ENCODE measurements around the gene CYP2C8. TPM values are rescaled to one million over a fixed set of nuclear protein-coding genes. Genes with fewer than 3 reads are reported as not detected.
"Not testable (repeated sequence)": the region's sequence is repeated elsewhere in the genome, so short reads cannot be mapped to it uniquely, and the experiment has no call there.

CYP2C8 gene
- total RNA-seq, 1 donor from 2014 or later: not detected

DNA sequence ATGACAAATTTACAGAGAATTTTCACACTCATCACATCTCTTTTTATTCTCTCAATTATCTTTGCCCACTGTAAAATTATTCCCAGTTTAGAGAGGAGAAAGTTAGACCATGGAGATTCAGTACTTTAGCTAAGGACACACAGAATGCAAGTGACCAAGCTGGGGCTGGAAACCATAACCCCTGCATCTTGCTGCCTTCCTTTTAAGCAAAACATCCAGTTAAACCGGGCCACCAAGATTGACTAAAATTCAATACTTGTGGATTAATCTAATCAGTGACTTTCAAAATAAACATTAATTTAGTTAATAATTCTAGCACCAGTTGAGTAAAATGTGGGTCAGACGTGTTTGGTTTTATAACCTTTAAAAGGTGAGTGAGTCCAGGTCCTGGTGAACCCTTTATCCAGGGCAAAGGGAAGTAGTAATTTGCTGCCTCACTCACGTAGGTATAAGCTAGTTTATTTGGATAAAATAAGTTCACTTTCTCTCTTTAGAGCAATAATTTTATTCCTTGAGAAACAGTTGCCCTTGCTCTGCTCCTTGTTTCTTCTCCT lies 1.9 kb upstream of the CYP2C8 start:
- no peaks in the 10 kb centered on the region for H3K4me1 ChIP-seq
- TF ChIP-seq, protein P1, sequence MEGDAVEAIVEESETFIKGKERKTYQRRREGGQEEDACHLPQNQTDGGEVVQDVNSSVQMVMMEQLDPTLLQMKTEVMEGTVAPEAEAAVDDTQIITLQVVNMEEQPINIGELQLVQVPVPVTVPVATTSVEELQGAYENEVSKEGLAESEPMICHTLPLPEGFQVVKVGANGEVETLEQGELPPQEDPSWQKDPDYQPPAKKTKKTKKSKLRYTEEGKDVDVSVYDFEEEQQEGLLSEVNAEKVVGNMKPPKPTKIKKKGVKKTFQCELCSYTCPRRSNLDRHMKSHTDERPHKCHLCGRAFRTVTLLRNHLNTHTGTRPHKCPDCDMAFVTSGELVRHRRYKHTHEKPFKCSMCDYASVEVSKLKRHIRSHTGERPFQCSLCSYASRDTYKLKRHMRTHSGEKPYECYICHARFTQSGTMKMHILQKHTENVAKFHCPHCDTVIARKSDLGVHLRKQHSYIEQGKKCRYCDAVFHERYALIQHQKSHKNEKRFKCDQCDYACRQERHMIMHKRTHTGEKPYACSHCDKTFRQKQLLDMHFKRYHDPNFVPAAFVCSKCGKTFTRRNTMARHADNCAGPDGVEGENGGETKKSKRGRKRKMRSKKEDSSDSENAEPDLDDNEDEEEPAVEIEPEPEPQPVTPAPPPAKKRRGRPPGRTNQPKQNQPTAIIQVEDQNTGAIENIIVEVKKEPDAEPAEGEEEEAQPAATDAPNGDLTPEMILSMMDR (IDR thresholded peaks at IDR 0.05): no peak
- TF ChIP-seq POLR2AphosphoS5 (IDR thresholded peaks at IDR 0.05; ENCODE audit: insufficient read depth in 1 of 2, low read depth in 1 of 2): no peak
- no peak for TF ChIP-seq POLR2A (IDR thresholded peaks at IDR 0.05)
- no peak overlapping the region for H3K27ac ChIP-seq
- no peak overlapping the region for H3K4me3 ChIP-seq
- H3K36me3 ChIP-seq: no peaks in the 10 kb centered on the region
- no peak for DNase-seq (ENCODE audit: extremely low spot score in 2 of 2)
- no peaks in the 10 kb centered on the region for H3K27me3 ChIP-seq
- intact Hi-C loops (cut with DNase I): no loop called here
- H3K9me3 ChIP-seq: no peaks in the 10 kb centered on the region

DNA sequence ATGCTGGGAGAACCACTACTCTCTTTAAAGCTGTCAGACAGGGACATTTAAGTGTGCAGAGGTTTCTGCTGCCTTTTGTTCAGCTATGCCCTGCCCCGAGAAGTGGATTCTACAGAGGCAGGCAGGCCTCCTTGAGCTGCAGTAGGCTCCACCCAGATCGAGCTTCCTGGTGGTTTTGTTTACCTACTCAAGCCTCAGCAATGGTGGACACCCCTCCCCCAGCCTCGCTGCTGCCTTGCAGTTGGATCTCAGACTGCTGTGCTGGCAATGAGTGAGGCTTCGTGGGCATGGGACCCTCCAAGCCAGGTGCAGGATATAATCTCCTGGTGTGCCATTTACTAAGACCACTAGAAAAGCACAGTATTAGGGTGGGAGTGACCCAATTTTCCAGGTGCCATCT lies 5.2 kb downstream of the CYP2C8 start:
- intact Hi-C loops (cut with DNase I): not testable (repeated sequence)

DNA sequence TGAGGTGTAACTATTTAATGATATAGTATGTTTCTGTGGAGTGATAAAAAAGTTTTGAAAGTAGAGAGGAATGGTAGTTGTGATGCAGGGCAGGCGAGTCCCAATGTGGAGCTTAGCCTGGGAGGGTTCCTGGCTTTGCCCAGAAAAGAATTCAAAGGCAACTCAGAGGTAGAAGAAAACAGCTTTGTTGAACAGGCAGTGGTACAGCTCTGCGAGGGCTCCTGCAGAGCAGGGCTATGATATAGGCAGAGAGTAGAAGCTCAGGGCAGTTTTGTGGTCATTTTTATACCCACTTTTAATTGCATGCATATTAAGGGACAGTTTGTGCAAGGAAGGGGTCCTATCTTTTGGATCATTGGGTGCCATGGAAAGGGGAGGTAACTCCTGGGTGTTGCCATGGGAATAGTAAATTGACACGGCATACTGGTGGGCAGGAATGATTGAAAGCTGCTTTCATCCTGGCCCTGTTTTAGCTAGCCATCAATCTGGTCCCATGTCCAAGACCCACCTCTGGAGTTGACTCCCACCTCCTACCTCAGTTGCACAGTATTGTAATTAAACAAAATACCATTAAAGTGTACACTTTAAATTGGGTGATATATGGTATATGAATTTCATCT lies 12.4 kb downstream of the CYP2C8 start:
- Histone ChIP-seq H3K4me3 (no peak overlapping the region), H3K9me3 (no peaks in the 10 kb centered on the region), H3K36me3 (no peaks in the 10 kb centered on the region), H3K27me3 (no peaks in the 10 kb centered on the region), H3K4me1 (no peaks in the 10 kb centered on the region), H3K27ac (no peak overlapping the region)
- no peak for DNase-seq (ENCODE audit: extremely low spot score in 2 of 2)
- TF ChIP-seq, protein P1 (IDR thresholded peaks at IDR 0.05): no peak
- TF ChIP-seq POLR2AphosphoS5 (IDR thresholded peaks at IDR 0.05; ENCODE audit: insufficient read depth in 1 of 2, low read depth in 1 of 2) (no peak), POLR2A (IDR thresholded peaks at IDR 0.05) (no peak)
- intact Hi-C loops (cut with DNase I): no loop called here

More for the DNA sequence above, 5.2 kb downstream of the CYP2C8 start:
- not testable (repeated sequence) for H3K9me3 ChIP-seq; H3K27ac ChIP-seq; DNase-seq (ENCODE audit: extremely low spot score in 2 of 2); H3K36me3 ChIP-seq; H3K4me1 ChIP-seq; H3K4me3 ChIP-seq; H3K27me3 ChIP-seq

DNA sequence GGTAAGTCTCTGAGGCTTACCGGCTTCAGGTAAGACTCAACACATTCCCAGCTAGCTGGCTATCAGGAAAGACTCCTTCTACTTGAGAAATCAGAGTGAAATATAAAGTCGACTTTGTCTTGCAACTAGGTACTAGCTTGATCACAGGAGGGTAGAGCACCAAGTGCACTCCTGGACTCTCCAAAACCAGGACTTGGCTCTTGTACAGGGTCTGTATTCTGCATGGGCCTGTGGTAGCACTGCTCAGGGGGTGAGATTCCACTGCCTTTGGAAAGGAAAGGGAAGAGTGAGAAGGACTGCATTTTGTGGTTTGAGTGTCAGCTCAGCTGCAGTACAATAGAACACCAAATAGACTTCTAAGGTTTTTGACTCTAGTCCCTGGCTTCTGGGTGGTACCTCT lies 19.4 kb downstream of the CYP2C8 start:
- no peak for DNase-seq (ENCODE audit: extremely low spot score in 2 of 2)
- intact Hi-C loops (cut with DNase I): no loop called here
- Histone ChIP-seq H3K9me3 (no peaks in the 10 kb centered on the region), H3K27ac (no peak overlapping the region), H3K27me3 (no peaks in the 10 kb centered on the region), H3K4me1 (no peaks in the 10 kb centered on the region), H3K4me3 (no peak overlapping the region), H3K36me3 (no peaks in the 10 kb centered on the region)
- TF ChIP-seq, protein P1 (IDR thresholded peaks at IDR 0.05): no peak
- TF ChIP-seq POLR2AphosphoS5 (IDR thresholded peaks at IDR 0.05; ENCODE audit: insufficient read depth in 1 of 2, low read depth in 1 of 2) (no peak), POLR2A (IDR thresholded peaks at IDR 0.05) (no peak)

DNA sequence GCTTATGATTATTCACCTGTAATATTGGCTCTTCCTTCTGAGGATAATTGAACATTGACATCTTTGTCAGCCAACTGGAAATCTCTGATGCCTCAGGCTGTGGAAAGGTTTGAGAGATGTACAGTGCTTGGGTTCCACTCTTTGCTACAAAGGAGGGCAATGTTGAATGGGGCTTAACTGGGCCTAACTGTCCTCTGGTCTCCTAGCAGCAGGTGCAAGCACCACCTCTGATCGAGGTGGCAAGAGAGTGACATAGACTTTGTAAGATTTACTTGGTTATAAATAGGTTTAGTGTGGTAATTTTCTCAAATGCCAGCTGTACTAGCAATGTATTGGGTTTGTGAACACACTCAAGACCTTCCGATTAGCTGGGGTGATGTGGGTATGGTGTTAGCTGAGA lies 21.1 kb downstream of the CYP2C8 start:
- Histone ChIP-seq H3K36me3 (no peaks in the 10 kb centered on the region), H3K4me1 (no peaks in the 10 kb centered on the region), H3K4me3 (no peak overlapping the region), H3K27ac (no peak overlapping the region), H3K27me3 (no peaks in the 10 kb centered on the region), H3K9me3 (no peaks in the 10 kb centered on the region)
- DNase-seq (ENCODE audit: extremely low spot score in 2 of 2): no peak
- intact Hi-C loops (cut with DNase I): no loop called here
- TF ChIP-seq POLR2A (IDR thresholded peaks at IDR 0.05) (no peak), POLR2AphosphoS5 (IDR thresholded peaks at IDR 0.05; ENCODE audit: insufficient read depth in 1 of 2, low read depth in 1 of 2) (no peak)
- TF ChIP-seq, protein P1 (IDR thresholded peaks at IDR 0.05): no peak

Data from vagina (tissue), 2 donors.